HCT116 (cell line): ENCODE measurements around the gene ACAP3. TPM values are rescaled to one million over a fixed set of nuclear protein-coding genes. Genes with fewer than 3 reads are reported as not detected.

ENCODE experiments used
- ATAC-seq: fragments of 200-7000 bp; cut with Tn5 transposase; 2 replicates; pipeline ENCODE4 v1.9.1; 2020; ENCODE audit warnings: mild to moderate bottlenecking, moderate library complexity
- BruUV-seq: library from RNA; stranded (reverse); fragments of 400-500 nt; replicated peaks from 2 replicates; lab custom pipeline; 2021; lab: Mats Ljungman, UMichigan
- CTCF ChIA-PET: fragments of 300-600 bp; sonication (Branson Sonifier 250); formaldehyde crosslinking; loops from one replicate; lab custom pipeline; 2021; ENCODE audit warnings: antibody characterized with exemption; lab: Charles Lee
- POLR2A ChIA-PET: fragments of 300-600, 350-600 bp; sonication (Branson Sonifier 250); formaldehyde crosslinking; loops from one replicate; lab custom pipeline; 2021; ENCODE audit warnings: antibody characterized with exemption; lab: Charles Lee
- RAD21 ChIA-PET, 2 experiments: fragments of 300-600 bp; sonication (Branson Sonifier 250); formaldehyde crosslinking; loops; one replicate each; lab custom pipeline; 2023; ENCODE audit warnings: low total read pairs in 2 of 2; ENCODE audit not compliant: uncharacterized antibody in 2 of 2, unreplicated experiment in 2 of 2, low non-redundant PET in 1 of 2; lab: Charles Lee
- DNase-seq: peaks from one replicate; pipeline ENCODE4 v3.0.0-alpha.2; 2010; ENCODE audit warnings: low read depth, low spot score
- H2AFZ ChIP-seq: fragments of 200-600 bp; shearing (Covaris generic), sonication (generic); 2 replicates; pipeline ENCODE4 v1.6.1; 2017; ENCODE audit warnings: low read depth, mixed run types, mixed read lengths, antibody characterized with exemption, low read length; ENCODE audit not compliant: poor library complexity, severe bottlenecking
- H3K27ac ChIP-seq: 2 replicates; pipeline ENCODE4 v1.5.1; 2012; ENCODE audit warnings: low read depth, low read length
- H3K27me3 ChIP-seq: fragments of 200-600 bp; sonication (generic); 2 replicates; pipeline ENCODE4 v1.6.1; 2016; ENCODE audit warnings: mixed run types, low read length, mixed read lengths; ENCODE audit not compliant: insufficient read depth
- H3K36me3 ChIP-seq, 2 experiments: fragments of 200-500 bp in 1 of 2; fragments of 200-600 bp in 1 of 2; sonication (Bioruptor generic) in 1 of 2; sonication (generic) in 1 of 2; 2 replicates each; pipeline versions ENCODE4 v1.5.1 to v1.6.1; 2014 to 2016; ENCODE audit warnings: low read length in 2 of 2, inconsistent platforms in 1 of 2, mixed read lengths in 1 of 2, mixed run types in 1 of 2; ENCODE audit not compliant: insufficient read depth in 2 of 2, control insufficient read depth in 1 of 2
- H3K4me1 ChIP-seq, 2 experiments: fragments of 200-600 bp in 1 of 2; sonication (generic) in 1 of 2; 2 replicates each; pipeline versions ENCODE4 v1.5.1 to v1.6.1; 2012 to 2017; ENCODE audit warnings: low read length in 2 of 2, inconsistent platforms in 1 of 2, mild to moderate bottlenecking in 1 of 2, mixed read lengths in 1 of 2, mixed run types in 1 of 2, moderate library complexity in 1 of 2; ENCODE audit not compliant: insufficient read depth in 2 of 2, control insufficient read depth in 1 of 2
- H3K4me2 ChIP-seq: fragments of 200-600 bp; sonication (generic); 2 replicates; pipeline ENCODE4 v1.6.1; 2017; ENCODE audit warnings: mixed run types, low read length, mixed read lengths
- H3K4me3 ChIP-seq, 2 experiments: fragments of 200-600 bp in 1 of 2; sonication (generic) in 1 of 2; replicated peaks in 1 of 2; 2 replicates each; pipeline ENCODE4 v1.5.1; 2011 to 2016; ENCODE audit warnings: low read length in 2 of 2, control low read depth in 1 of 2, low read depth in 1 of 2, mild to moderate bottlenecking in 1 of 2, mixed read lengths in 1 of 2, mixed run types in 1 of 2
- H3K79me2 ChIP-seq: fragments of 200-600 bp; sonication (generic); 2 replicates; pipeline ENCODE4 v1.6.1; 2017; ENCODE audit warnings: mild to moderate bottlenecking, mixed run types, low read length, moderate library complexity, mixed read lengths; ENCODE audit not compliant: insufficient read depth
- H3K9ac ChIP-seq: fragments of 200-600 bp; sonication (generic); 2 replicates; pipeline ENCODE4 v1.6.1; 2016; ENCODE audit warnings: low read length, mixed read lengths
- H3K9me2 ChIP-seq: fragments of 200-600 bp; sonication (generic), shearing (Covaris generic); 2 replicates; pipeline ENCODE4 v1.6.1; 2017; ENCODE audit warnings: mixed run types, mild to moderate bottlenecking, moderate library complexity; ENCODE audit not compliant: insufficient read depth
- H3K9me3 ChIP-seq, 2 experiments: fragments of 200-500 bp in 1 of 2; fragments of 200-600 bp in 1 of 2; sonication (Bioruptor generic) in 1 of 2; sonication (generic) in 1 of 2; 2 replicates each; pipeline ENCODE4 v1.6.1; 2014 to 2017; ENCODE audit warnings: low read length in 2 of 2, mixed read lengths in 2 of 2, inconsistent platforms in 1 of 2, low read depth in 1 of 2, mild to moderate bottlenecking in 1 of 2, mixed run types in 1 of 2, moderate library complexity in 1 of 2; ENCODE audit not compliant: control insufficient read depth in 1 of 2, insufficient read depth in 1 of 2
- H4K20me1 ChIP-seq: fragments of 200-600 bp; sonication (generic), shearing (Covaris generic); 2 replicates; pipeline ENCODE4 v1.6.1; 2017; ENCODE audit warnings: mixed run types, mild to moderate bottlenecking, moderate library complexity; ENCODE audit not compliant: insufficient read depth
- ATF3 ChIP-seq: IDR thresholded peaks from 2 replicates; pipeline ENCODE4 v1.6.1; 2012
- CBX3 ChIP-seq: IDR thresholded peaks from 2 replicates; pipeline ENCODE4 v1.6.1; 2012; ENCODE audit warnings: low read depth
- CEBPB ChIP-seq: IDR thresholded peaks from 2 replicates; pipeline ENCODE4 v1.6.1; 2012; ENCODE audit warnings: low read depth
- CTCF ChIP-seq, 3 experiments: fragments of 200-600 bp in 1 of 3; sonication (generic) in 1 of 3; IDR thresholded peaks in 2 of 3; conservative IDR thresholded peaks in 1 of 3; 2 replicates each; pipeline ENCODE4 v1.5.1; 2012 to 2017; ENCODE audit warnings: low read depth in 2 of 3, low read length in 2 of 3, antibody characterized with exemption in 1 of 3, borderline replicate concordance in 1 of 3, control low read depth in 1 of 3, mild to moderate bottlenecking in 1 of 3, mixed read lengths in 1 of 3, mixed run types in 1 of 3, moderate library complexity in 1 of 3; ENCODE audit not compliant: insufficient read depth in 1 of 3
- EGR1 ChIP-seq: IDR thresholded peaks from 2 replicates; pipeline ENCODE4 v1.6.1; 2012; ENCODE audit warnings: low read depth
- MAX ChIP-seq: IDR thresholded peaks from 2 replicates; pipeline ENCODE4 v1.6.1; 2012
- POLR2A ChIP-seq: IDR thresholded peaks from 2 replicates; pipeline ENCODE4 v1.7.0; 2011; ENCODE audit warnings: borderline replicate concordance; ENCODE audit not compliant: insufficient read depth, insufficient read length; ENCODE audit errors: extremely low read depth
- SIN3A ChIP-seq: IDR thresholded peaks from 2 replicates; pipeline ENCODE4 v1.6.1; 2012; ENCODE audit warnings: low read depth
- ZBTB33 ChIP-seq: IDR thresholded peaks from 2 replicates; pipeline ENCODE4 v1.6.1; 2011; ENCODE audit warnings: mild to moderate bottlenecking, low read length, moderate library complexity; ENCODE audit not compliant: insufficient replicate concordance; ENCODE audit errors: extremely low read depth
- ZFX ChIP-seq: fragments of 450-650 bp; IDR thresholded peaks from 2 replicates; pipeline ENCODE4 v1.6.1; 2017
- ZNF274 ChIP-seq: fragments of 200-500 bp; sonication (Bioruptor generic); IDR thresholded peaks from 2 replicates; pipeline ENCODE4 v1.6.1; 2014; ENCODE audit warnings: mild to moderate bottlenecking, low read depth, low read length, inconsistent platforms
- intact Hi-C: fragments of 100-400 bp; cut with micrococcal nuclease; formaldehyde crosslinking; loops from 2 replicates; pipeline ENCODE4 v1.10.0; 2022
- total RNA-seq: library from RNA; stranded (reverse); gene quantifications from one replicate; pipeline ENCODE4 v1.2.1, GENCODE V29; 2021; ENCODE audit not compliant: unreplicated experiment

The ACAP3 gene
- total RNA-seq, 1 experiment from 2014 or later = 38.8 TPM

- ATAC-seq (no peak), DNase-seq (no peak)
- peak overlapping the region; percentile 5 to 55; a peak in 1 of 4 replicates for H3K4me3 ChIP-seq
- peaks cover 71% of the 10 kb centered on the region for H3K79me2 ChIP-seq
- BruUV-seq = TSS peak; percentile 54
- H3K9me3 ChIP-seq = no peaks in the 10 kb centered on the region
- POLR2A ChIA-PET = no interaction called here
- H2AFZ ChIP-seq = no peak overlapping the region
- peak overlapping the region; percentile 96 for H3K4me2 ChIP-seq
- H3K4me1 ChIP-seq = peaks cover 41 to 58% of the 10 kb centered on the region in 2 experiments
- H3K27ac ChIP-seq = peak overlapping the region; percentile 100
- no peaks in the 10 kb centered on the region for H3K27me3 ChIP-seq
- H3K36me3 ChIP-seq = peaks cover under 1 to 6% of the 10 kb centered on the region in 2 experiments; a peak in 2 of 4 replicates
- RAD21 ChIA-PET = no interaction called here
- no peaks in the 10 kb centered on the region for H4K20me1 ChIP-seq
- intact Hi-C loops = loop anchor here (5.0 to 10.0 kb wide), 3 partner anchors 39 to 274 kb away; partner anchors contain the start of genes ACAP3, MIB2, PUSL1 and RNF223
- CTCF ChIA-PET = interaction anchor here (1.3 kb wide), 1 partner anchor 29 kb away, joined by 3 read pairs; the partner anchor contains the start of gene AURKAIP1
- H3K9ac ChIP-seq = peak overlapping the region; percentile 76
- H3K9me2 ChIP-seq = no peaks in the 10 kb centered on the region
- TF ChIP-seq EGR1 (no peak), ZBTB33 (no peak), SIN3A (no peak), POLR2A (no peak), CEBPB (no peak)
Observed at GRCh38 chr1:1346501-1346890, 38.8 kb upstream of the ACAP3 start.

- Histone ChIP-seq H3K27ac (peak overlapping the region; percentile 100), H3K4me3 (peak overlapping the region; percentile 45 to 55), H3K36me3 (peaks cover 2 to 11% of the 10 kb centered on the region in 2 experiments; a peak in 2 of 4 replicates), H2AFZ (no peak overlapping the region), H3K27me3 (no peaks in the 10 kb centered on the region), H3K79me2 (peaks cover 76% of the 10 kb centered on the region), H3K4me2 (peak overlapping the region; percentile 96), H4K20me1 (no peaks in the 10 kb centered on the region), H3K9ac (peak overlapping the region; percentile 76), H3K4me1 (peaks cover 41 to 56% of the 10 kb centered on the region in 2 experiments), H3K9me3 (no peaks in the 10 kb centered on the region), H3K9me2 (no peaks in the 10 kb centered on the region)
- POLR2A ChIA-PET = no interaction called here
- RAD21 ChIA-PET = no interaction called here
- ATAC-seq (no peak), DNase-seq (no peak)
- no peak for TF ChIP-seq EGR1
- TF ChIP-seq CTCF (IDR thresholded peaks at IDR 0.05 in 2 of 3, conservative IDR thresholded peaks at IDR 0.05 in 1 of 3; ENCODE audit: borderline replicate concordance in 1 of 3, insufficient read depth in 1 of 3, low read depth in 2 of 3, low read length in 2 of 3) = no peak
- no peak for TF ChIP-seq POLR2A
- TF ChIP-seq ZNF274 = no peak
- TF ChIP-seq ATF3 = no peak
- no peak for TF ChIP-seq MAX
- no peak; the same call in 1 of the 2 replicates for TF ChIP-seq ZFX
- TF ChIP-seq CEBPB = no peak
- TF ChIP-seq CBX3 = no peak
- CTCF ChIA-PET = interaction anchor here (1.3 kb wide), 1 partner anchor 29 kb away, joined by 3 read pairs; the partner anchor contains the start of gene AURKAIP1
- BruUV-seq = no TSS peak
- intact Hi-C loops = loop anchor here (2.0 to 10.0 kb wide), 4 partner anchors 29 to 274 kb away; partner anchors contain the start of genes ACAP3, AURKAIP1, MIB2 and PUSL1
Observed at GRCh38 chr1:1345860-1346500, 38.2 kb upstream of the ACAP3 start.
